ENCODE results near the gene SGCA.

DNA sequence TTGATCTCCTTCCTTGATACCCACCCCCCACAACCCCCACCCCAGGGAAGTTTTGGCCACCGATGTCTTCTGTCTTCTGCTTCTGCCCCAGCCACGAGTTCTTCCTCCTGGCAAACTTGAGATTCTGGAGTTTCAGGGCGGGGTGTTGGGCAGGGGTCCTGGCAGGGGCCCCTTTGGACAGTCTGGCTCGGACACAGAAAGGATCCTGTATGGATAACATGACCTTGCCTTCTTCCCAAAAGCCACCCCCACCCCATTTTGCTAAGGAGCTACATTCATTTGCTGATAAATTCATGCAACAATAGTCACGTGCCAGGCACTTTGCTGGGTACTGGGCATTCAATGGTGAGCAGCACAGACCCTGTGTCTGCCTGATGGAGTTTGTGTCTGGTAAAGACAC lies 41.5 kb downstream of the SGCA start:
- TF ChIP-seq SP1 (IDR thresholded peaks at IDR 0.05), result no peak
- TF ChIP-seq, protein P1, sequence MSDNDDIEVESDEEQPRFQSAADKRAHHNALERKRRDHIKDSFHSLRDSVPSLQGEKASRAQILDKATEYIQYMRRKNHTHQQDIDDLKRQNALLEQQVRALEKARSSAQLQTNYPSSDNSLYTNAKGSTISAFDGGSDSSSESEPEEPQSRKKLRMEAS (IDR thresholded peaks at IDR 0.05), result no peak
- no peak for TF ChIP-seq RAD21 (IDR thresholded peaks at IDR 0.05)
- TF ChIP-seq, protein P2, sequence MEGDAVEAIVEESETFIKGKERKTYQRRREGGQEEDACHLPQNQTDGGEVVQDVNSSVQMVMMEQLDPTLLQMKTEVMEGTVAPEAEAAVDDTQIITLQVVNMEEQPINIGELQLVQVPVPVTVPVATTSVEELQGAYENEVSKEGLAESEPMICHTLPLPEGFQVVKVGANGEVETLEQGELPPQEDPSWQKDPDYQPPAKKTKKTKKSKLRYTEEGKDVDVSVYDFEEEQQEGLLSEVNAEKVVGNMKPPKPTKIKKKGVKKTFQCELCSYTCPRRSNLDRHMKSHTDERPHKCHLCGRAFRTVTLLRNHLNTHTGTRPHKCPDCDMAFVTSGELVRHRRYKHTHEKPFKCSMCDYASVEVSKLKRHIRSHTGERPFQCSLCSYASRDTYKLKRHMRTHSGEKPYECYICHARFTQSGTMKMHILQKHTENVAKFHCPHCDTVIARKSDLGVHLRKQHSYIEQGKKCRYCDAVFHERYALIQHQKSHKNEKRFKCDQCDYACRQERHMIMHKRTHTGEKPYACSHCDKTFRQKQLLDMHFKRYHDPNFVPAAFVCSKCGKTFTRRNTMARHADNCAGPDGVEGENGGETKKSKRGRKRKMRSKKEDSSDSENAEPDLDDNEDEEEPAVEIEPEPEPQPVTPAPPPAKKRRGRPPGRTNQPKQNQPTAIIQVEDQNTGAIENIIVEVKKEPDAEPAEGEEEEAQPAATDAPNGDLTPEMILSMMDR (IDR thresholded peaks at IDR 0.05; ENCODE audit: low read depth, low read length, missing input control), result no peak
- TF ChIP-seq, protein P3, sequence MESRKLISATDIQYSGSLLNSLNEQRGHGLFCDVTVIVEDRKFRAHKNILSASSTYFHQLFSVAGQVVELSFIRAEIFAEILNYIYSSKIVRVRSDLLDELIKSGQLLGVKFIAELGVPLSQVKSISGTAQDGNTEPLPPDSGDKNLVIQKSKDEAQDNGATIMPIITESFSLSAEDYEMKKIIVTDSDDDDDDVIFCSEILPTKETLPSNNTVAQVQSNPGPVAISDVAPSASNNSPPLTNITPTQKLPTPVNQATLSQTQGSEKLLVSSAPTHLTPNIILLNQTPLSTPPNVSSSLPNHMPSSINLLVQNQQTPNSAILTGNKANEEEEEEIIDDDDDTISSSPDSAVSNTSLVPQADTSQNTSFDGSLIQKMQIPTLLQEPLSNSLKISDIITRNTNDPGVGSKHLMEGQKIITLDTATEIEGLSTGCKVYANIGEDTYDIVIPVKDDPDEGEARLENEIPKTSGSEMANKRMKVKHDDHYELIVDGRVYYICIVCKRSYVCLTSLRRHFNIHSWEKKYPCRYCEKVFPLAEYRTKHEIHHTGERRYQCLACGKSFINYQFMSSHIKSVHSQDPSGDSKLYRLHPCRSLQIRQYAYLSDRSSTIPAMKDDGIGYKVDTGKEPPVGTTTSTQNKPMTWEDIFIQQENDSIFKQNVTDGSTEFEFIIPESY (IDR thresholded peaks at IDR 0.05), result no peak
- no peak for TF ChIP-seq EGR1 (IDR thresholded peaks at IDR 0.05; ENCODE audit: low read depth in 2 of 2)
- TF ChIP-seq, protein P4, sequence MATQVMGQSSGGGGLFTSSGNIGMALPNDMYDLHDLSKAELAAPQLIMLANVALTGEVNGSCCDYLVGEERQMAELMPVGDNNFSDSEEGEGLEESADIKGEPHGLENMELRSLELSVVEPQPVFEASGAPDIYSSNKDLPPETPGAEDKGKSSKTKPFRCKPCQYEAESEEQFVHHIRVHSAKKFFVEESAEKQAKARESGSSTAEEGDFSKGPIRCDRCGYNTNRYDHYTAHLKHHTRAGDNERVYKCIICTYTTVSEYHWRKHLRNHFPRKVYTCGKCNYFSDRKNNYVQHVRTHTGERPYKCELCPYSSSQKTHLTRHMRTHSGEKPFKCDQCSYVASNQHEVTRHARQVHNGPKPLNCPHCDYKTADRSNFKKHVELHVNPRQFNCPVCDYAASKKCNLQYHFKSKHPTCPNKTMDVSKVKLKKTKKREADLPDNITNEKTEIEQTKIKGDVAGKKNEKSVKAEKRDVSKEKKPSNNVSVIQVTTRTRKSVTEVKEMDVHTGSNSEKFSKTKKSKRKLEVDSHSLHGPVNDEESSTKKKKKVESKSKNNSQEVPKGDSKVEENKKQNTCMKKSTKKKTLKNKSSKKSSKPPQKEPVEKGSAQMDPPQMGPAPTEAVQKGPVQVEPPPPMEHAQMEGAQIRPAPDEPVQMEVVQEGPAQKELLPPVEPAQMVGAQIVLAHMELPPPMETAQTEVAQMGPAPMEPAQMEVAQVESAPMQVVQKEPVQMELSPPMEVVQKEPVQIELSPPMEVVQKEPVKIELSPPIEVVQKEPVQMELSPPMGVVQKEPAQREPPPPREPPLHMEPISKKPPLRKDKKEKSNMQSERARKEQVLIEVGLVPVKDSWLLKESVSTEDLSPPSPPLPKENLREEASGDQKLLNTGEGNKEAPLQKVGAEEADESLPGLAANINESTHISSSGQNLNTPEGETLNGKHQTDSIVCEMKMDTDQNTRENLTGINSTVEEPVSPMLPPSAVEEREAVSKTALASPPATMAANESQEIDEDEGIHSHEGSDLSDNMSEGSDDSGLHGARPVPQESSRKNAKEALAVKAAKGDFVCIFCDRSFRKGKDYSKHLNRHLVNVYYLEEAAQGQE (IDR thresholded peaks at IDR 0.05), result no peak
- TF ChIP-seq HNF4G (IDR thresholded peaks at IDR 0.05), result no peak
- TF ChIP-seq JUND (IDR thresholded peaks at IDR 0.05), result no peak

Data from liver (tissue), 3 donors.